Astrocyte of the spinal cord (primary cell): ENCODE results near the gene GRID2.

Experiments
- DNase-seq: peaks from one replicate; pipeline ENCODE4 v3.0.0; 2011; ENCODE audit warnings: low read depth, low spot score
- H3K4me3 ChIP-seq: 2 replicates; pipeline ENCODE4 v1.5.1; 2011; ENCODE audit warnings: low read depth, mild to moderate bottlenecking, low read length, moderate library complexity
- in situ Hi-C: cut with HindIII; loops from 2 replicates; pipeline ENCODE4 v1.10.0; 2017; ENCODE audit warnings: low sequenced_read_pairs
- TF ChIP-seq, protein P1 (sequence below): IDR thresholded peaks from 2 replicates; pipeline ENCODE4 v1.5.1; 2012; ENCODE audit warnings: low read depth, mild to moderate bottlenecking, low read length, inconsistent platforms

The GRID2 gene

DNA sequence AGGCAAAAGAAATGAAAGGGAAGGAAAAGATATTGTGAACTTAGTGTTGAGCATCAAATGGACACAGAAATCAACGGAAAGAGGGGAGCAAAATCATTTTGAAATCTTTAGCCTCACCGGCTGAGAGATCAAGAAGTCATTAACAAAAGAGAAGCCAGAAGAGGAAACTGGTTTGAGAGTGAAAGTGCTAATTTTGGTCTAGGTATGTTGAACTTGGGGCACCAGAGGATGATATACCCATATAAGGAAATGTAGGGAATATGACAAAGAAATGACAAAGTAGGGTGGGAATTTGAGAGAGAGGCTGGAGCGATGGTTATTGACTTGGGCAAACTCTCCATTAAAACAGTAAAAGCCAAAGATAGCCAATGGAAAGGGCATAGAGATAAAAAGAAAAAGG is 1341.4 kb downstream of the GRID2 start:
- DNase-seq: no peak
- in situ Hi-C loops: no loop called here
- no peak overlapping the region for H3K4me3 ChIP-seq
- TF ChIP-seq, protein P1, sequence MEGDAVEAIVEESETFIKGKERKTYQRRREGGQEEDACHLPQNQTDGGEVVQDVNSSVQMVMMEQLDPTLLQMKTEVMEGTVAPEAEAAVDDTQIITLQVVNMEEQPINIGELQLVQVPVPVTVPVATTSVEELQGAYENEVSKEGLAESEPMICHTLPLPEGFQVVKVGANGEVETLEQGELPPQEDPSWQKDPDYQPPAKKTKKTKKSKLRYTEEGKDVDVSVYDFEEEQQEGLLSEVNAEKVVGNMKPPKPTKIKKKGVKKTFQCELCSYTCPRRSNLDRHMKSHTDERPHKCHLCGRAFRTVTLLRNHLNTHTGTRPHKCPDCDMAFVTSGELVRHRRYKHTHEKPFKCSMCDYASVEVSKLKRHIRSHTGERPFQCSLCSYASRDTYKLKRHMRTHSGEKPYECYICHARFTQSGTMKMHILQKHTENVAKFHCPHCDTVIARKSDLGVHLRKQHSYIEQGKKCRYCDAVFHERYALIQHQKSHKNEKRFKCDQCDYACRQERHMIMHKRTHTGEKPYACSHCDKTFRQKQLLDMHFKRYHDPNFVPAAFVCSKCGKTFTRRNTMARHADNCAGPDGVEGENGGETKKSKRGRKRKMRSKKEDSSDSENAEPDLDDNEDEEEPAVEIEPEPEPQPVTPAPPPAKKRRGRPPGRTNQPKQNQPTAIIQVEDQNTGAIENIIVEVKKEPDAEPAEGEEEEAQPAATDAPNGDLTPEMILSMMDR: no peak

DNA sequence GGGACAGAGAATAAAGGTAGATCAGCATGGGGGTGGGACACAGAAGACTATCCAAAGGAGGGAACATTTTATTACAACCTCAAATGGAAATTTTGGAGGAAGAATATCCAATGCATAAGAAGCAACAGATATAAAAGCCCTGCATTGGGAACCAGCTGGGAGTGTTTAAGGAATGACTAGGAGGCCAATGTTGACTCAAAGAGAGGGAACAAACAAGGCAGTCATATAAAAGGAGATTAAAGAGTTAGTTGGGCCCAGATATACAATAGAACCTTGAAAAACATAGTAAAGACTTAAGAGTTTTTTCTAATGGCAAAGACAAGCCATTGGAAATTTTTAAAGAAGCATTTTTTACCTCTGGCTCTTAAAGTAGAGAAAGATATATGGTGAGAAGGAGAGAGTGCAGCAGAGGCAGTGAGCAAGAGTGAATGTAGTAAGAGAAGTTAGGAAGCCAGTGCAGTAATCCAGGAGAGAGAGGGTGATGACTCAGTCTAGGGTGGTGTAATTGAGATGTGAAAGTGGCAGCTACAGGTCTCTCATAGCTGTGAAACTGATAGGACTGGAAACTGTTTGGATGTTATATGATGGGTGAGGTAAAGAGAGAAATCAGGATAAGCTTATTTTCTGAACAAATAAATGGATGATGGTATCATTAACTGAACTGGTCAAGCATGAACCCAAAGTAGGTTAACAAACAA is 1342.6 kb downstream of the GRID2 start:
- TF ChIP-seq, protein P1: no peak
- DNase-seq: no peak
- in situ Hi-C loops: no loop called here
- no peak overlapping the region for H3K4me3 ChIP-seq

DNA sequence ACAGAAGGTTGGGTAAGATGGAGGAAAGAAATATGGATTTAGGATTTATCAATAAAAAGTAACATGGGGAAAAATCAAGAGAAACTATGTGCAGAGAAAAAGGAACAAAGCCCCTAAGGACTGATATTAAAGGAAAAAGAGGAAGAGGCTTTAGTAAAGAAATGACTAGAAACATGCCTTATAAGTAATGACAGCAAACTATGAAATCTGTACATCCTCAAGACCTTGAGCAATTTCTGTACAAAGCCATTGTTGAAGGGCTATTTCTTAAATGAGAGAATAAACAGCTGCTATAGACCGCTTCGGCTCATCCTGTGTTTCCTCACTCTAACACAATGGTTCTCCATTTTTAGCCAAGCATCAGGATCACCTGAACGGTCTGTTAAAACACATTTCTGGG is 1344.5 kb downstream of the GRID2 start:
- no peak overlapping the region for H3K4me3 ChIP-seq
- in situ Hi-C loops: no loop called here
- TF ChIP-seq, protein P1: no peak
- DNase-seq: no peak

DNA sequence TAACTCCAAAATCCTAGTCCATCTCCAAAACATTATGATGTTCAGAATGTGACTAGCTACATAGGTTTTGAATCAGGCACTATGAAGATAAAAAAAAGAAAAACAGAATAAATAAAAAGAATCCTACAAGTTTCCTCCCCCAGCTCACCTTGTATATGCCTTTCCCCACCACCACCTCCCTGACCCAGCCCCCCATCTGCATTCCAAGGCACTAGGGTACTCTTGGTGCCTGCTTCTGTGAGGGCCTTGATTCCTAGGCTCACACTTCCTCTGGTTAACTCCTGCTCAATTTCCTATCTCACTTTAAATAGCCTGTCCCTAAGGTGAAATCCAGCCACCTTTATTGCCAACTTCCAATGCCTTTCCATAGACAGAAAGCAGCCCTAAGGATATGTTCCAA is 1346.1 kb downstream of the GRID2 start:
- in situ Hi-C loops: no loop called here
- DNase-seq: no peak
- H3K4me3 ChIP-seq: no peak overlapping the region
- TF ChIP-seq, protein P1: no peak

DNA sequence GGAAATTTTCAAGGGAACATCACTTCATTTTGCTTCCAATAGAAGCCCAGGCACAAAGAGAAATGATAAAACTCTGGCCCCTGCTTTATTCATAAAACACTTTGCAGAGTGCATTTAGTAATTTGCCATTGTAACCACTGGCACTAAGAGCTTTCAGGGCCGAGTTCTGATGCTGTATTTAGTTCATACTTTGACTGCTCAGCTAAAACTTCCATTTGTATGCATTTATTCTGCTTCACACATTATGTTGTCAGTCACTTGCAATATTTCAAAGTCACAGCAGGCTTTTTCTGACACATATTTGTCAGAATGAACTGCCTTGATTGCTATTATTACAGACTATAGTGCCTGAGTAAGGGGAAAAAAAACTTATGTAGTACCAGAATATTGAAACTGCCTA is 1350.4 kb downstream of the GRID2 start:
- H3K4me3 ChIP-seq: no peak overlapping the region
- in situ Hi-C loops: no loop called here
- no peak for DNase-seq
- TF ChIP-seq, protein P1: no peak

DNA sequence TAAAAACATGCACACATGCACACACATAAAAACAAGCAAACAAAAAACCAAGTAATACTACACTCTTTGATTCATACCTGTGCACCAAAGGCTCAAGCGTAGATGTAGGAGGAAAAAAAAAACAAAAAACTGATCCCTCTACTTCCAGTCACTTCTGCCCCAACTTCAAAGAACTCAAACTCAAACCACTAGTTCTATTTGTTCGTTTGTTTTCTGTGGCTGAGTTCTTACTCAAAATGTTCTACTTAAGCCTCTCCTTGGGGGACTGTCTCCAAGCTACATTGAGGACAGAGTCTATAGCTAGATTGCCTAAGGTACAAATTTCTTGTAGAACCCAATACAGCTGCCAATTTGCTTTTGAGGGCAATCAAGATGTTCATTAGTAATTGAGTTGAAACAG is 1353.8 kb downstream of the GRID2 start:
- no peak for DNase-seq
- in situ Hi-C loops: no loop called here
- TF ChIP-seq, protein P1: no peak
- no peak overlapping the region for H3K4me3 ChIP-seq
